ENCODE results near the gene TPO.

DNA sequence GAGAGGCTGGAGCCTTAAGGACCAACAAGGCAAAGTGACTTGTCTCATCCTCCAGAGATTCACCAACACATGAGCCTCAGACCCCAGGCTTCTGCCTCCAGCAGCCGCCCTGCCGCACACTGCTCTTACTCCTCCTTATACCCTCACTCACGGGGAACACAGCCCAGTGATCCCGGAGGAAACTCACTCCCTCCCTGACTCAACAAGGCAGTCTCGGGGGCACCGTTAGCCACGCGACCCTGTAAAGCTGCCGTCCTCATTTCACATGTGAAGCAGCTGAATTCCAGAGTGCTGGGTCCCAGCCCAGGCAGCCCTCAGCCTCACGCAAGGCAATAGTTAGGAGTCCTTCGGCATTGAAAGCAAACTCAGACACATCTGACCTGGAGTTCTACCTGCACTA is 129.7 kb downstream of the TPO start:
- TF ChIP-seq, protein P1, sequence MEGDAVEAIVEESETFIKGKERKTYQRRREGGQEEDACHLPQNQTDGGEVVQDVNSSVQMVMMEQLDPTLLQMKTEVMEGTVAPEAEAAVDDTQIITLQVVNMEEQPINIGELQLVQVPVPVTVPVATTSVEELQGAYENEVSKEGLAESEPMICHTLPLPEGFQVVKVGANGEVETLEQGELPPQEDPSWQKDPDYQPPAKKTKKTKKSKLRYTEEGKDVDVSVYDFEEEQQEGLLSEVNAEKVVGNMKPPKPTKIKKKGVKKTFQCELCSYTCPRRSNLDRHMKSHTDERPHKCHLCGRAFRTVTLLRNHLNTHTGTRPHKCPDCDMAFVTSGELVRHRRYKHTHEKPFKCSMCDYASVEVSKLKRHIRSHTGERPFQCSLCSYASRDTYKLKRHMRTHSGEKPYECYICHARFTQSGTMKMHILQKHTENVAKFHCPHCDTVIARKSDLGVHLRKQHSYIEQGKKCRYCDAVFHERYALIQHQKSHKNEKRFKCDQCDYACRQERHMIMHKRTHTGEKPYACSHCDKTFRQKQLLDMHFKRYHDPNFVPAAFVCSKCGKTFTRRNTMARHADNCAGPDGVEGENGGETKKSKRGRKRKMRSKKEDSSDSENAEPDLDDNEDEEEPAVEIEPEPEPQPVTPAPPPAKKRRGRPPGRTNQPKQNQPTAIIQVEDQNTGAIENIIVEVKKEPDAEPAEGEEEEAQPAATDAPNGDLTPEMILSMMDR (IDR thresholded peaks at IDR 0.05): no peak
- no peak for TF ChIP-seq POLR2A (IDR thresholded peaks at IDR 0.05)
